K562 (cell line): ENCODE data around the gene DACT3. TPM values are rescaled to one million over a fixed set of nuclear protein-coding genes. Genes with fewer than 3 reads are reported as not detected.

Source experiments
- ATAC-seq: fragments of 200-7000 bp; cut with Tn5 transposase; 3 replicates; pipeline ENCODE4 v1.9.1; 2020; ENCODE audit warnings: moderate library complexity
- BruUV-seq: library from RNA; stranded (reverse); fragments of 400-500 nt; replicated peaks from 2 replicates; lab custom pipeline; 2021; lab: Mats Ljungman, UMichigan
- CTCF ChIA-PET: fragments of 300-600 bp; formaldehyde crosslinking; extraction: SDS; loops from one replicate; lab custom pipeline; 2021; ENCODE audit warnings: low intra/inter-chr PET ratio; lab: Yijun Ruan, JAX
- POLR2A ChIA-PET: fragments of 300-600, 350-650 bp; sonication (Branson Sonifier 250); formaldehyde crosslinking; extraction: SDS; loops from one replicate; lab custom pipeline; 2021; ENCODE audit warnings: antibody characterized with exemption, inconsistent platforms; lab: Yijun Ruan, JAX
- DNase-seq, 4 experiments: peaks; one replicate each; pipeline versions ENCODE4 v3.0.0 to v3.0.0-alpha.2; 2011 to 2018; ENCODE audit warnings: low spot score in 3 of 4, mixed read lengths in 3 of 4; ENCODE audit errors: extremely low read depth in 1 of 4
- FAIRE-seq: peaks from 2 replicates; lab custom pipeline; 2011; peaks lifted over from hg19 to GRCh38; lab: Jason Lieb, UNC
- H2AFZ ChIP-seq: 2 replicates; pipeline ENCODE4 v1.6.0; 2011; ENCODE audit warnings: low read depth, low read length, control low read depth, inconsistent platforms
- H3K27ac ChIP-seq: fragments of 200-600 bp; 3 replicates; pipeline ENCODE4 v1.8.0; 2011; ENCODE audit warnings: low read depth, mild to moderate bottlenecking, control low read depth, inconsistent platforms, low read length, moderate library complexity, mixed read lengths; ENCODE audit errors: extremely low read depth
- H3K27me3 ChIP-seq, 2 experiments: fragments of 300-600 bp in 1 of 2; 2 replicates in 1 of 2; 3 replicates in 1 of 2; pipeline versions ENCODE4 v1.6.0 to v1.8.0; 2011; ENCODE audit warnings: inconsistent platforms in 2 of 2, low read length in 2 of 2, mild to moderate bottlenecking in 1 of 2, mixed read lengths in 1 of 2, moderate library complexity in 1 of 2; ENCODE audit not compliant: control insufficient read depth in 2 of 2, insufficient read depth in 2 of 2
- H3K36me3 ChIP-seq: fragments of 300-600 bp; 3 replicates; pipeline ENCODE4 v1.8.0; 2011; ENCODE audit warnings: mild to moderate bottlenecking, low read length, inconsistent platforms; ENCODE audit not compliant: control insufficient read depth, insufficient read depth
- H3K4me1 ChIP-seq, 2 experiments: fragments of 200-600 bp in 1 of 2; replicated peaks in 1 of 2; 2 replicates in 1 of 2; 3 replicates in 1 of 2; pipeline versions ENCODE4 v1.5.1 to v1.8.0; 2011; ENCODE audit warnings: inconsistent platforms in 2 of 2, low read length in 2 of 2, mild to moderate bottlenecking in 1 of 2, mixed read lengths in 1 of 2, moderate library complexity in 1 of 2; ENCODE audit not compliant: control insufficient read depth in 2 of 2, insufficient read depth in 2 of 2
- H3K4me2 ChIP-seq: 2 replicates; pipeline ENCODE4 v1.6.1; 2011; ENCODE audit warnings: low read length, control low read depth, inconsistent platforms, mixed read lengths; ENCODE audit not compliant: insufficient read depth
- H3K4me3 ChIP-seq: fragments of 200-600 bp; sonication (generic), shearing (Covaris generic); 2 replicates; pipeline ENCODE4 v1.5.1; 2016; ENCODE audit warnings: control low read depth, inconsistent platforms
- H3K79me2 ChIP-seq: fragments of 200-600 bp; 3 replicates; pipeline ENCODE4 v1.8.0; 2011; ENCODE audit warnings: low read length, inconsistent platforms; ENCODE audit not compliant: control insufficient read depth, insufficient read depth
- H3K9ac ChIP-seq, 2 experiments: 2 replicates each; pipeline versions ENCODE4 v1.6.0 to v1.6.1; 2011; ENCODE audit warnings: low read depth in 2 of 2, low read length in 2 of 2, control low read depth in 1 of 2, inconsistent platforms in 1 of 2, mild to moderate bottlenecking in 1 of 2, mixed read lengths in 1 of 2; ENCODE audit not compliant: insufficient read depth in 1 of 2
- H3K9me1 ChIP-seq: one replicate; pipeline ENCODE4 v1.6.0; 2011; ENCODE audit warnings: inconsistent platforms, mild to moderate bottlenecking, low read length, moderate library complexity; ENCODE audit not compliant: control insufficient read depth, insufficient read depth
- H3K9me3 ChIP-seq: replicated peaks from 2 replicates; pipeline ENCODE4 v1.5.1; 2011; ENCODE audit warnings: low read depth, low read length, inconsistent platforms; ENCODE audit not compliant: control insufficient read depth, insufficient read depth
- H4K20me1 ChIP-seq: replicated peaks from 2 replicates; pipeline ENCODE4 v1.6.1; 2011; ENCODE audit warnings: low read length, inconsistent platforms, mixed read lengths; ENCODE audit not compliant: control insufficient read depth, insufficient read depth
- C11orf30 ChIP-seq: fragments of 450-650 bp; IDR thresholded peaks from 2 replicates; pipeline ENCODE4 v1.6.1; 2016; ENCODE audit warnings: low read depth, mild to moderate bottlenecking
- CREB3L1 ChIP-seq: fragments of 450-650 bp; IDR thresholded peaks from 2 replicates; pipeline ENCODE4 v1.6.1; 2014; ENCODE audit warnings: low read depth, mild to moderate bottlenecking, moderate library complexity, borderline replicate concordance
- E2F3 ChIP-seq: fragments of 250-450 bp; sonication (Bioruptor Pico); IDR thresholded peaks from 2 replicates; pipeline ENCODE4 v1.4.0; 2020; ENCODE audit warnings: mild to moderate bottlenecking
- NCOA1 ChIP-seq: fragments of 450-650 bp; IDR thresholded peaks from 2 replicates; pipeline ENCODE4 v1.6.1; 2016; ENCODE audit warnings: low read depth
- NFIC ChIP-seq: fragments of 450-650 bp; IDR thresholded peaks from 2 replicates; pipeline ENCODE4 v1.6.1; 2017; ENCODE audit warnings: mild to moderate bottlenecking, inconsistent platforms
- NR4A1 ChIP-seq, 2 experiments: fragments of 250-450 bp in 1 of 2; fragments of 450-650 bp in 1 of 2; sonication (Bioruptor Pico) in 1 of 2; IDR thresholded peaks; 2 replicates each; pipeline versions ENCODE4 v1.4.0 to v1.6.1; 2016 to 2020; ENCODE audit warnings: mild to moderate bottlenecking in 2 of 2, missing compliant biosample characterization in 1 of 2, missing genetic modification characterization in 1 of 2, moderate library complexity in 1 of 2
- POLR2G ChIP-seq: fragments of 200-400 bp; formaldehyde crosslinking; IDR thresholded peaks from 2 replicates; pipeline ENCODE4 v1.6.1; 2017; ENCODE audit warnings: low read depth, mild to moderate bottlenecking, antibody characterized with exemption, low read length, moderate library complexity
- RBFOX2 ChIP-seq: fragments of 200-400 bp; formaldehyde crosslinking; IDR thresholded peaks from 2 replicates; pipeline ENCODE4 v1.6.1; 2017; ENCODE audit warnings: low read depth, mild to moderate bottlenecking, low read length, moderate library complexity
- SIN3A ChIP-seq, 2 experiments: fragments of 150-350 bp in 1 of 2; IDR thresholded peaks; 2 replicates each; pipeline ENCODE4 v1.6.1; 2011 to 2016; ENCODE audit warnings: borderline replicate concordance in 2 of 2, low read depth in 2 of 2, low read length in 2 of 2, mild to moderate bottlenecking in 2 of 2, moderate library complexity in 2 of 2; ENCODE audit not compliant: control insufficient read depth in 1 of 2
- TEAD4 ChIP-seq, 2 experiments: sonication (generic) in 1 of 2; formaldehyde crosslinking in 1 of 2; IDR thresholded peaks; 2 replicates each; pipeline versions ENCODE4 v1.6.1 to v1.8.0; 2012 to 2022; ENCODE audit warnings: borderline replicate concordance in 1 of 2, inconsistent platforms in 1 of 2, low read length in 1 of 2, mild to moderate bottlenecking in 1 of 2, missing genetic modification reagents in 1 of 2
- ZNF239 ChIP-seq: fragments of 250-450 bp; sonication (Bioruptor Pico); IDR thresholded peaks from 2 replicates; pipeline ENCODE4 v1.4.0; 2020; ENCODE audit warnings: mild to moderate bottlenecking
- ZNF280A ChIP-seq: fragments of 450-650 bp; IDR thresholded peaks from 2 replicates; pipeline ENCODE4 v1.6.1; 2018; ENCODE audit warnings: mild to moderate bottlenecking, low read depth; ENCODE audit not compliant: partially characterized antibody
- ZNF561 ChIP-seq: fragments of 450-650 bp; formaldehyde crosslinking; conservative IDR thresholded peaks from 2 replicates; pipeline ENCODE4 v1.4.0; 2020; ENCODE audit warnings: mild to moderate bottlenecking, moderate library complexity
- WGBS: fragments of 100-300 bp; shearing (Covaris generic); methylation state at CpG from one replicate; pipeline ENCODE4 v1.1.6; 2016; ENCODE audit warnings: low coverage, mixed read lengths; ENCODE audit not compliant: insufficient coverage; ENCODE audit errors: missing lambda C conversion rate; 5-methylcytosine and 5-hydroxymethylcytosine counted together
- in situ Hi-C: fragments of 300-500 bp; cut with MboI; formaldehyde crosslinking; loops from 4 replicates; pipeline ENCODE4 v1.15.0; 2018; ENCODE audit warnings: inconsistent platforms, mixed read lengths
- intact Hi-C: fragments of 100-400 bp; cut with micrococcal nuclease; formaldehyde crosslinking; loops from 2 replicates; pipeline ENCODE4 v1.14.2; 2022
- polyA plus RNA-seq, 8 experiments: library from polyadenylated mRNA; depleted of rRNA in 4 of 8; stranded (reverse) in 5 of 8; unstranded in 3 of 8; fragments of >200 nt; fragmentation: Nextera tagmentation in 2 of 8; fragmentation: Illumina TruSeq in 1 of 8; extraction: Ambion mirVana in 2 of 8; extraction: Trizol in 1 of 8; gene quantifications; 2 replicates each; pipeline versions ENCODE4 v1.2.1 to v1.2.3, GENCODE V29; 2011 to 2014; ENCODE audit warnings: inconsistent platforms in 1 of 8, missing spikeins in 1 of 8
- total RNA-seq, 7 experiments: library from RNA; depleted of rRNA in 6 of 7; stranded (reverse); fragments of >200 nt in 6 of 7; fragmentation: Illumina TruSeq in 2 of 7; extraction: Trizol in 2 of 7; gene quantifications; 2 replicates each; pipeline versions ENCODE4 v1.2.1 to v1.2.3, GENCODE V29; 2011 to 2021; ENCODE audit warnings: low replicate concordance in 1 of 7

Gene DACT3
- total and polyA plus RNA-seq, 9 of the 15 experiments (the other 6 are each of a cell fraction or from before 2014, with no cell fraction given): 0.67 to 6.5 (median 3.5) TPM

- TF ChIP-seq CREB3L1: no peak
- no peak for TF ChIP-seq ZNF561 (CRISPR knock-in tag)
- TF ChIP-seq ZNF280A: no peak
- no peak for TF ChIP-seq E2F3 (CRISPR knock-in tag)
- TF ChIP-seq SIN3A (IDR thresholded peaks at IDR 0.05; ENCODE audit: borderline replicate concordance in 2 of 2, control insufficient read depth in 1 of 2, low read depth in 2 of 2, low read length in 2 of 2): no peak
- TF ChIP-seq NFIC: no peak
These were observed 55.0 kb downstream of the DACT3 start (continued) for GRCh38 chr19:46606019-46606418.

- in situ Hi-C loops (no loop called here), intact Hi-C loops (no loop called here)
- ATAC-seq (no peak), FAIRE-seq (no peak), DNase-seq (peak in 1 of 4 experiments; percentile 4)
- no peak overlapping the region for H3K4me2 ChIP-seq
- BruUV-seq: no TSS peak
- H3K9ac ChIP-seq: peak overlapping the region in 1 of 2 experiments; percentile 75; a peak in 1 of 4 replicates
- H3K27ac ChIP-seq: no peak overlapping the region
- no peaks in the 10 kb centered on the region for H3K27me3 ChIP-seq
- ChIA-PET POLR2A (interaction anchor here (0.7 to 1.3 kb wide), 2 partner anchors 9 to 618 kb away, joined by 3 to 4 read pairs; no protein-coding TSS in a partner anchor), CTCF (no interaction called here)
- H3K36me3 ChIP-seq: peaks cover 74% of the 10 kb centered on the region; the same call in 2 of the 3 replicates
- peaks cover 35% of the 10 kb centered on the region for H4K20me1 ChIP-seq
- no peaks in the 10 kb centered on the region for H3K9me3 ChIP-seq
- H3K4me3 ChIP-seq: no peak overlapping the region
- TF ChIP-seq C11orf30 (no peak), POLR2G (0 out of 2 replicates have a peak, but pooled peaks have one; percentile 22), NR4A1 (CRISPR knock-in tag; IDR thresholded peaks at IDR 0.05) (no peak), NR4A1 (tag; IDR thresholded peaks at IDR 0.05) (no peak), RBFOX2 (peak; percentile 43; the same call in 1 of the 2 replicates), NCOA1 (no peak), TEAD4 (IDR thresholded peaks at IDR 0.05; ENCODE audit: low read length) (no peak), TEAD4 (CRISPR knock-in tag; IDR thresholded peaks at IDR 0.05; ENCODE audit: borderline replicate concordance) (no peak), ZNF239 (CRISPR knock-in tag) (no peak)
- no peaks in the 10 kb centered on the region for H3K9me1 ChIP-seq
- 94% methylated on average over 16 of the region's 16 CpGs for WGBS
- H3K4me1 ChIP-seq: peaks cover 15 to 50% of the 10 kb centered on the region in 2 experiments; a peak in 4 of 5 replicates
- peaks cover 49% of the 10 kb centered on the region for H3K79me2 ChIP-seq
- no peak overlapping the region for H2AFZ ChIP-seq
These were observed 55.6 kb downstream of the DACT3 start for GRCh38 chr19:46605356-46605821.
